Stimulated activated effector memory CD8-positive, alpha-beta T cell treated with anti-CD3 and anti-CD28 coated beads, Interleukin-12 subunit alpha, Interleukin-12 subunit beta, amount 100 ng/mL, for 72 hours (primary cell): ENCODE data around the gene CCDC6.

Experiments
- ATAC-seq: fragments of 150-1000 bp; cut with Tn5 transposase; 2 replicates; pipeline ENCODE4 v1.10.0; 2021
- DNase-seq, 2 donors: peaks; one replicate each; pipeline ENCODE4 v3.0.0; 2021 to 2022; ENCODE audit warnings: low spot score in 2 of 2
- H3K27ac Mint-ChIP-seq: one replicate; pipeline ENCODE4 v1.8.0; 2022; ENCODE audit warnings: mild to moderate bottlenecking, mixed read lengths
- H3K36me3 Mint-ChIP-seq: one replicate; pipeline ENCODE4 v1.8.0; 2022; ENCODE audit warnings: mild to moderate bottlenecking, mixed read lengths
- H3K4me1 Mint-ChIP-seq: one replicate; pipeline ENCODE4 v1.8.0; 2022; ENCODE audit warnings: mixed read lengths
- H3K4me3 Mint-ChIP-seq: one replicate; pipeline ENCODE4 v1.8.0; 2022; ENCODE audit warnings: mild to moderate bottlenecking, mixed read lengths
- H3K9me3 Mint-ChIP-seq: one replicate; pipeline ENCODE4 v1.8.0; 2022; ENCODE audit warnings: mixed read lengths

CCDC6 gene

GRCh38 chr10:59913547-59914237, 7.3 kb upstream of the CCDC6 start:
- Mint-ChIP-seq H3K36me3 (no peaks in the 10 kb centered on the region), H3K4me1 (peaks cover 2% of the 10 kb centered on the region), H3K27ac (no peak overlapping the region), H3K9me3 (peaks cover 5% of the 10 kb centered on the region), H3K4me3 (no peak overlapping the region)
- DNase-seq (no peak), ATAC-seq (peak; percentile 42)

GRCh38 chr10:59910867-59911266, 4.5 kb upstream of the CCDC6 start:
- peaks cover 6% of the 10 kb centered on the region for H3K36me3 Mint-ChIP-seq

GRCh38 chr10:59909815-59910214, 3.5 kb upstream of the CCDC6 start:
- no peak for DNase-seq
- Mint-ChIP-seq H3K27ac (no peak overlapping the region), H3K4me1 (peaks cover 28% of the 10 kb centered on the region), H3K9me3 (peaks cover 5% of the 10 kb centered on the region), H3K36me3 (peaks cover 16% of the 10 kb centered on the region), H3K4me3 (no peak overlapping the region)
- ATAC-seq: no peak

More at GRCh38 chr10:59910867-59911266, 4.5 kb upstream of the CCDC6 start:
- Mint-ChIP-seq H3K4me1 (peaks cover 21% of the 10 kb centered on the region), H3K27ac (no peak overlapping the region), H3K4me3 (no peak overlapping the region), H3K9me3 (peaks cover 5% of the 10 kb centered on the region)
- DNase-seq (no peak), ATAC-seq (no peak)

- Mint-ChIP-seq H3K27ac (peak overlapping the region; percentile 96), H3K4me1 (peaks cover 39% of the 10 kb centered on the region), H3K36me3 (peaks cover 25% of the 10 kb centered on the region), H3K4me3 (peak overlapping the region; percentile 91), H3K9me3 (peaks cover 1% of the 10 kb centered on the region)
- ATAC-seq (no peak), DNase-seq (no peak)
These were observed 2.4 kb upstream of the CCDC6 start for GRCh38 chr10:59908808-59909143.

DNA sequence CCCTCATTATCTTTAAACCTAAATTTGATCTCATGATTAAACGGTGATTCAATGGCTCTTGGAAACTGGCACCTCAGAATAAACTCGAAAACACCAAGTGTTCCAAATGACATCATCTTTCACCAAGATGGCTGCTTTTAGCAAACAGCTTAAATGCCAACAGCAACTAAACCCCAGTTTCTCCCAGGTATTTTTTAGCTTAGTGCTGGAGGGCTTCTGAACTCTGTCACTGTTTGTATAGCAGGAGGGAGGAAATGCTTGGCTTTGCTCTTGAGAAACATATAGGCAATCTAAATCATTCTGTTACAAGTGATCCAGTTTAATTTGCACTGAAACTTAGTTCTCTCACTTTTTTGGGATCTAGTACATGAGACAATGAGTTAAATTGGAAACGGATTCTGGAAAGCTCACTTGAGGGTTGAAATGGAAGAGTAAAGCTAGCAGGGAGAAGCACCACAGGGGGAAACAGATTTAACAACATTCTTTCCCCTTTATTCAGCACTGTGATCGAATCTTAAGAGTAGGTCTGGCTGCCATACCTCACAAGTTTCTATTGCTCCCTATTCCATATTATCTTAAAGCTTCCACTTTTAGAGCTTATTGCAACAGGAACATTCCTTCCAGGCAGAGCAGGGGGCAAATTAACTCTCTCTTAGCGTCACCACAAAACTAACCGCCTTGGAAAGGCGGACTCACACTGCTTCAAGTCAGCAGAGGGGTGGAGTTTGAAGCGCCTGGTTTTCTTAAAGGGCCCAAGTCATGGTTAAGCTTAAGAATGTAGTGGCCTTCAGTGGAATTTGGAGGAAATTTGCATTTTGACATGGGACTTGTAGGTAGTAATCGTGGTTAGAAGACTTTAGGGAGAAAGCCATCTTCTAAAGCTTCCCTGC, 1.8 kb upstream of the CCDC6 start:
- ATAC-seq: no peak
- Mint-ChIP-seq H3K4me1 (peaks cover 44% of the 10 kb centered on the region), H3K9me3 (no peaks in the 10 kb centered on the region), H3K27ac (peak overlapping the region; percentile 96), H3K4me3 (peak overlapping the region; percentile 91), H3K36me3 (peaks cover 30% of the 10 kb centered on the region)
- peak in 1 of 2 donors; percentile 67 for DNase-seq

- peak overlapping the region; percentile 96 for H3K27ac Mint-ChIP-seq
- ATAC-seq (no peak), DNase-seq (no peak)
- H3K36me3 Mint-ChIP-seq: peaks cover 37% of the 10 kb centered on the region
- no peaks in the 10 kb centered on the region for H3K9me3 Mint-ChIP-seq
- peaks cover 50% of the 10 kb centered on the region for H3K4me1 Mint-ChIP-seq
- peak overlapping the region; percentile 91 for H3K4me3 Mint-ChIP-seq
These were observed 1.2 kb upstream of the CCDC6 start for GRCh38 chr10:59907537-59907917.

DNA sequence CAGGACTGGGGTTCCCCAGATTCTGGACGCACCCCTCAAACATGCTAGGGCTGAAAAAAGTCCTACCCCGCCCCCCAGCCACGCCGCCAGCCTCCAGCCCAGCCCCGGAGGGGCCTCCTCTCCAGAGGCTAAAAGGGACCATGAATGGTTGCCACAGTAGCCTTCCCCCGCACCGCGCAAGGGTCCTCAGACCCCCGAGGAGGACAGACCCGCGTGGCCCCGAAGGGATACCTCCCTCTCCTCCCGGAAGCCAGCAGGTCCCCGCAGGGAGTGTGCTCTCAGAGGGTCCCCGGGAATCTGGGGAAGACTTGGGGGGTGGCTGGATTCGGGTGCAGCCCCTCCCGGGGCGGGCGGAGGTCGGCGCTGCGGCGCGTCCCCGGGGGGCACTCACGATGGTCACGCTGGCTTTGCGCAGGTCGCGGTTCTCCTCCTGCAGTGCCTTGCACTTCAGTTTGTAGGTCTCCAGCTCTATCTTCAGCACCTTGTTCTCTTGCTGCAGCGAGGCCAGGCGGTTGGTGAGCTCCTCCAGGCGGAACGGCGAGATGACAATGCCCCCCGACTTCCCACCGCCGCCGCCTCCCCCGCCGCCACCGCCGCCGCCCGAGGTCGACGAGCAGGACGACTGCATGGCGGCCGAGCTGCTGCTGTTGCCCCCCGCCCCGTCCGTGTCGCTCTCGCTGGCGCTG, 482 bp downstream of the CCDC6 start:
- Mint-ChIP-seq H3K27ac (peak overlapping the region; percentile 96), H3K4me1 (peaks cover 63% of the 10 kb centered on the region), H3K36me3 (peaks cover 53% of the 10 kb centered on the region), H3K4me3 (peak overlapping the region; percentile 91), H3K9me3 (no peaks in the 10 kb centered on the region)
- DNase-seq (peak in 1 of 2 donors; percentile 68), ATAC-seq (peak; percentile 1)

GRCh38 chr10:59905066-59905730, 1.2 kb downstream of the CCDC6 start:
- ATAC-seq (peak; percentile 75), DNase-seq (peak; percentile 34 to 76)
- H3K27ac Mint-ChIP-seq: peak overlapping the region; percentile 96
- H3K4me1 Mint-ChIP-seq: peaks cover 70% of the 10 kb centered on the region
- H3K4me3 Mint-ChIP-seq: peak overlapping the region; percentile 91
- no peaks in the 10 kb centered on the region for H3K9me3 Mint-ChIP-seq
- peaks cover 60% of the 10 kb centered on the region for H3K36me3 Mint-ChIP-seq

DNA sequence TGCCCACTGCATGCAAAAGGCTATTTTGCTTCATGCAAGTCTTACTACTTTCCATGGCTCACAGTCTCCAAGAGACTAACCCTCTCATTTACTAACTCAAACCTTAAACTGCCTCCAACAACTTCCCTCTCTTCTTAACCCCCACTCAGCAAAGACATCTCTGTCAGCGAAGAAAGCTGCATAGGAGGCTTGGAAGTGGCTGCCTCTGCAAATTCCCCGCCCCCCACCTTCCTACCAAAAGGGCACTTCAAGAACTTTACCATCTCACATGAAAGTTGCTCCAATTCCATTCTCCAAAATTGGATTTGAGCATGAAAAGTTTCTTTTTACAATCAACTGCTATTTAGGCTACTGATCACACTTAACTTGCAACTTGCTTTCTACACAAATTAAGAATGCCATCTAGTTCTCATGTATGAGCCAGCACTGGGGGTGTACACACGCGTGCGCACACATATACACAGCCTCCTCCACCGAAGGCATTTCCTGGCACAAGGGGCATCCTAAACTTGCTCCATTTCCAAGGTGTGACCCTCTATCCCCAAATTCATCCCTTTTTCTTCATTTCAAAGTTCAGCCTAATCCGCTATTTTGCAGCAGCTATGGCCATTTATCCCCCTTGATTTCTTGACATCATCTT, 1.8 kb downstream of the CCDC6 start:
- Mint-ChIP-seq H3K27ac (peak overlapping the region; percentile 96), H3K9me3 (no peaks in the 10 kb centered on the region), H3K4me3 (peak overlapping the region; percentile 91), H3K4me1 (peaks cover 76% of the 10 kb centered on the region), H3K36me3 (peaks cover 66% of the 10 kb centered on the region)
- no peak for ATAC-seq
- DNase-seq: no peak

GRCh38 chr10:59903871-59904270, 2.5 kb downstream of the CCDC6 start:
- H3K4me1 Mint-ChIP-seq: peaks cover 83% of the 10 kb centered on the region
- H3K9me3 Mint-ChIP-seq: no peaks in the 10 kb centered on the region
- H3K36me3 Mint-ChIP-seq: peaks cover 73% of the 10 kb centered on the region
- DNase-seq: no peak
- peak overlapping the region; percentile 96 for H3K27ac Mint-ChIP-seq
- peak overlapping the region; percentile 91 for H3K4me3 Mint-ChIP-seq
- ATAC-seq: peak; percentile 1

DNA sequence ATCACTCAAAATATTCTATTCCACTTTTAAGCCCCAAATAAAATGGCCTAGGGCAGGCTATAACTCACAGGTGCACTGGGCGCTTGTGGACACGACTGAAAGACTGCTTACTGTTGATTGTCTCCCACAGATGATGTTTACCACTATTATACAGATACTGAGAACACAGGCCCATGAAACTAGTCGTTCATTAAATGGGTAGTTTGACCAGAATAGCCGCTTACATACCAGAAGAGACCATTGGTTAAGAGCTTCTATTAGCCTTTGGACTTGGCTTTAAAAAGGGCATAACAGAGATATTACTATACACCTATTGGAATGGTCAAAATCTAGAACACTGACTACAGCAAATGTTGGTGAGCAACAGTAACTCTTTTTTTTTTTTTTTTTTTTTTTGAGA, 4.3 kb downstream of the CCDC6 start:
- no peak for DNase-seq
- no peak overlapping the region for H3K27ac Mint-ChIP-seq
- ATAC-seq: no peak
- H3K9me3 Mint-ChIP-seq: no peaks in the 10 kb centered on the region
- no peak overlapping the region for H3K4me3 Mint-ChIP-seq
- peaks cover 83% of the 10 kb centered on the region for H3K36me3 Mint-ChIP-seq
- H3K4me1 Mint-ChIP-seq: peaks cover 81% of the 10 kb centered on the region

DNA sequence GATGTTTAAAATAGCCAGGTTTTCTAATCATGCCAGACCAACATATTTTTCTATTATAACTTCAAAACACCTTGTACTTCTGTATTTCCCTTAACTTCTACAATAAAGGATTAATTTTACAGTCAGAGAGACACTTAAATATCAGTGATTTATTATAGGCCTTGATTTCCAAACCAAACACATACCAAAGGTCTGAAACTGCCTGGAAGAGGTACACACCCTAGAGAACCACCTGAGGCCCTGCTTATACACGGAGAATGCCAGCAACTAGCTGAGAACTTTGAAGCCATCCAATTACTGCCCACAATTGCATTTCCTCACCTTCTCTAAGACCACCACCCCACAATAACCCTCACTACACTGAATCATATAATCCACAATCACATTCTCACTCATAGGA, 4.9 kb downstream of the CCDC6 start:
- H3K36me3 Mint-ChIP-seq: peaks cover 78% of the 10 kb centered on the region
- no peak overlapping the region for H3K4me3 Mint-ChIP-seq
- H3K4me1 Mint-ChIP-seq: peaks cover 82% of the 10 kb centered on the region
- no peaks in the 10 kb centered on the region for H3K9me3 Mint-ChIP-seq
- no peak for ATAC-seq
- H3K27ac Mint-ChIP-seq: no peak overlapping the region
- no peak for DNase-seq

GRCh38 chr10:59900048-59900727, 6.2 kb downstream of the CCDC6 start:
- no peak overlapping the region for H3K4me3 Mint-ChIP-seq
- H3K27ac Mint-ChIP-seq: peak overlapping the region; percentile 74
- H3K4me1 Mint-ChIP-seq: peaks cover 84% of the 10 kb centered on the region
- ATAC-seq: no peak
- DNase-seq: no peak
- H3K36me3 Mint-ChIP-seq: peaks cover 79% of the 10 kb centered on the region
- H3K9me3 Mint-ChIP-seq: no peaks in the 10 kb centered on the region

DNA sequence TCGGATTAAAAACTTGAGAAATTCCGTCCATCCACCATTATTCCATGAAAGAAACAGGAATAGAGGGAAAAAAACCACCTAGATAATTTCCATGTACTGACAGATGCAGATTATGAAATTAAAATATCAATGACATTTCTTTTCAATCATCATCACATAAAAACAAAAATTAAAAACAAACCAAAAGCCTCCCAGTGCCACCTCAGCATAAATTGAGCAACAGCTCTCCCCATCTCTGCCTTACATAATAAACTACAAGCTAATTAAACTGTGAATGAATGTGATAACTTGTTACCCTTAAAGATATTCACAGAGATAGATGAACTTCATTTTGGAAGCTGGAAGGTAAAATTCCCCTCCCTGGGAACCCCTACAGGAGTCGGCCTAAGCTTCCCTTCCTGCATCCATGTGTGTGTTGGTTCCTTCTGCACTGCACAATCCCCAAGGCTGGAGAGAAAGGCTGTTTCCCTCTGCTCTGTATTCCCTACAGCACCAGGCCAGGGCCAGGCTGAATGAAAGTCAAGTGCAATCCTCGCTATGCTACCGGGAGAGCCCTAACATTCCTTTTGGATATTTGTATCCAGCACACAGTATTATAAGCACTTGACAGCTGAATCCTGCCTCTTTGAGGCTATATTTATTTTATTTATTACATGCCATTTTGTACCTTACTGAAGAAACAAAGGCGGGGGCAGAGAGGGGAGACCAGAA, 8.1 kb downstream of the CCDC6 start:
- no peak for ATAC-seq
- Mint-ChIP-seq H3K27ac (no peak overlapping the region), H3K4me1 (peaks cover 83% of the 10 kb centered on the region), H3K4me3 (no peak overlapping the region), H3K9me3 (no peaks in the 10 kb centered on the region), H3K36me3 (peaks cover 62% of the 10 kb centered on the region)
- no peak for DNase-seq
